Hindlimb muscle (tissue), 1 donor: ENCODE measurements around the gene DUSP7. TPM values are rescaled to one million over a fixed set of nuclear protein-coding genes. Genes with fewer than 3 reads are reported as not detected.
A peak's percentile ranks its signal among the peaks of the same experiment; 100 is the strongest.

Experiments used
- DNase-seq: peaks from one replicate; pipeline ENCODE4 v3.0.0-alpha.2; 2013
- polyA plus RNA-seq: library from polyadenylated mRNA; unstranded; fragments of 120-200 nt; gene quantifications from one replicate; pipeline ENCODE4 v1.2.1, GENCODE V29; 2013; ENCODE audit not compliant: insufficient read length

Gene DUSP7, protein sequence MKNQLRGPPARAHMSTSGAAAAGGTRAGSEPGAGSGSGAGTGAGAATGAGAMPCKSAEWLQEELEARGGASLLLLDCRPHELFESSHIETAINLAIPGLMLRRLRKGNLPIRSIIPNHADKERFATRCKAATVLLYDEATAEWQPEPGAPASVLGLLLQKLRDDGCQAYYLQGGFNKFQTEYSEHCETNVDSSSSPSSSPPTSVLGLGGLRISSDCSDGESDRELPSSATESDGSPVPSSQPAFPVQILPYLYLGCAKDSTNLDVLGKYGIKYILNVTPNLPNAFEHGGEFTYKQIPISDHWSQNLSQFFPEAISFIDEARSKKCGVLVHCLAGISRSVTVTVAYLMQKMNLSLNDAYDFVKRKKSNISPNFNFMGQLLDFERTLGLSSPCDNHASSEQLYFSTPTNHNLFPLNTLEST
- 18.3 TPM for polyA plus RNA-seq

DNA sequence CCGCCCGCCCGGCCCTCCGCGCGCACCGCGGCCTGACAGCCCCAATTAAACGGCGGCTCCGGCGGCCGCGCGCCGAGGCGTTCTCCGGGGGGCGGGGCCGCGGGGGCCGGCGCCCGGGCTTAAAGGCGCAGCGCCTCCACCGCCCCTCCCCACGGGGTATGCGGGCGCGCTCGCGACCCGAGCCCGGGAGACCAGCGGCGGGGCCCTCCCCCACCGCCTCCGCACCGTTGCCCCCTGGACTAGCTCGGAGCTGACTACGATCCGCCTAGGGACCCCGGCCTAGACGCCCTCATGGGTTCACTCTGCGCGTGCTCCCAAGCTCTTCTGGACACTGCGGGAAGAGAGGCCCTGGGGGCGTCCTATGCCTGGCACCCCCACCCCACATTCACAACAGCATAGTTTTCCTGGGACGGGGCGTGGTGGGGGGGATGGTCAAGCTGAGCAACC lies at the start of gene DUSP7:
DUSP7 (minus strand) TSS at position 51 of the 447 bp plus-strand sequence. CDS start 205 bp downstream, outside the sequence.
- DNase-seq = peak; percentile 87

DNA sequence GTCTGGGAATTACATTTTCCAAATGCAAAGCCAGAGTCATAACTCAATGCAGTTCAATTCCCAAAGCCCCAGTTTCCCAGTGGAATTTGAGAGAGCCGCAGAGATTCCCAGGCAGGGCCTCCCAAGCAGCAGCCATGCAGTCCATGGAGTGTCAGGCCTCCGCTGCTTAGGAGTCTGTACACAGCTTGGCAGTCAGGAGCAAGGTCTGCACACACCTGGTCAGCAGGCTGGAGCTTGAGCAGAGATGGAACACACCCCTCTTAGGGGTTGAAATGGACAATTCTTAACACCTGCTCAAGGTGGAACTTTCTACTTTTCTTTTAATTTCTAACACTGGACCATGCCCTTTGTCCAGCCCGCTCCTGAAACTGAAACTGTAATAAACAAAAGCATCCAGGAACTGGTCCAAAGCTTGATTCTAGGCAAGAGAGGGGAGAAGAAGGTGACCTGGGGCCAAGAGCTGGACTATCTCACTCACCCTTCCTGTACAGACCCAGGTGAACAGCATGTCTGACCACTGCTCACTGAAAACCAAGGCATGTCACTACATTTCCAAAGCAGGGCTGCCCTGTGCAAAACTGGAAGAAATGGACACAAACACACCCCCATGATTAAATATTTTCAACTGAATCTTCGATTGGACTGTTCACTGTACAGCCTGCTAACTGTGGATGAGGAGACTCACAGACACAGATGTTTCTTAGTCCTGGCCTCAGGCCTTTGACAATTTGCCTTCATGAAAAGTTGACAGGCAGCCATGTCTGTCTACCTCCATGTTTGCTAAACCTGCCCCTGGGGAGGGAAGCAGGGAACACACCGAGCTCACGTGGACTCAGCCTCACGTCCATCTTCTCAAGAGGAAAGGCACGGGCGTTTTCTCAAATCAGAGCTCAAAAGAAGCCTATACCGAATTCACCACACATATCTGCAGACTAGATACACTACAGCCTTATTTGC lies 48.6 kb upstream of the DUSP7 start:
- DNase-seq = no peak

DNA sequence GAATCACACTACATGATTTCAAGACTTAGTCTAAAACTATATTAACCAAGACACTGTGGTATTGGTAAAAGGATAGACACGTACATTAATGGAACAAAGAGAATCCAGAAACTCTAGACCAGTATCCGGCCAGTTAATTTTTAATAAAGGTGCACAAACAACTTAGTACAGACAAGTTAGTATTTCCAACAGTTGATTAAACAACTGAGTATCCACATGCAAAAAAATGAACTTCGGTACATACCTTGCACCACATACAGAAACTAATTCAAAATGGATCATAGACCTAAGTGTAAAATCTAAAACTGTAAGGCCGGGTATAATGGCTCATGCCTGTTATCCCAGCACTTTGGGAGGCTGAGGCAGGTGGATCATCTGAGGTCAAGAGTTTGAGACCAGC lies 46.6 kb upstream of the DUSP7 start:
- DNase-seq = no peak

DNA sequence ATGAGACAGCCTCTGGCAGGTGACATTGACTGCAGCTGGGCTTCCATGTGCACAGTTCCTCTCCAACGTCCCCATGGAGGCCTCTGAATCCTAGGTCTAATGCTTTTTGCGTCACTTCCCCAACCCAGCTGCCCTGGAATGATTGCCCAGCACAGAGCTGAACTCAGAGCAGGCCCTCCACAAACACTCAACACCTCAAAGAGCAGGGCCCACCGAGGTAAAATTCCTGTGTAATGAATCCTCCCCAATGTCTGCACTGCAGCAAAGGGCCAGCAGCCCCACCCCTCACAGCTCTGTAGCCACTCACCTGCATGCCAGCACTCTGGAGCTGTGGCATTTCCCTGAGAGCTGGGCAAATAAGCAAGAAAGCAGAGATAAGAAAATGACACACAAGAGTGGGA lies 42.6 kb upstream of the DUSP7 start:
- DNase-seq = peak; percentile 73

DNA sequence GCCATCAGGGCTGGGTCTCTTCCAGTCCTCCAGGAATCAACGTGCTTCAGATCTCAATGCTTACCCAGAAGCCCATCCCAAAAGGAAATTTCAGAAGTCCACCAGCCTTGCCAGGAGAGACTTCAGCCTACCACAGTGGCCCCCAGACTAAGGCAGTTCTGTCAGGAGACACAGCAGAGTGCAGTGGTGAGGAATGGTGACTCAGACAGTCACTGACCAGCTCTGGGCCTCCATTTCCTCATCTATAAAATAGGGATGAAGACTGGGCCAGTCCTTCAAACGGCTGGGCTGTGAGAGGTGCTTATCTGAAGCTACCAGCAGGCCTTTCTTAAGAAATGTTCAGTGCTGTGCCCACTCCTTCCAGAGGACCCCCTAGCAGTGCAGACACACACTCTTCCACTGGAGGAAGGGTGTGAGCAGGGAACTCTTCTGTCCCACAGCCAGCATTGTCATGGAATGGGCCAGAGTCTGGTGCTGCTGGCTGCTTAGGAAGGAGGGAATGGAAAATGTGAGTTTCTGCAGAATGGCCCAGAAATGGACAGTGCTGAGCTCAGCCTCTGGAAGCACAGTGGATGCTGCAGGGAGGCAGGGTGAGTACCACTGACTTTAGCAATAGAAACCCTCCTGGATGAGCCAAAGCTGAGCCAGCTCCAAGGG lies 41.6 kb upstream of the DUSP7 start:
- DNase-seq = peak; percentile 75

DNA sequence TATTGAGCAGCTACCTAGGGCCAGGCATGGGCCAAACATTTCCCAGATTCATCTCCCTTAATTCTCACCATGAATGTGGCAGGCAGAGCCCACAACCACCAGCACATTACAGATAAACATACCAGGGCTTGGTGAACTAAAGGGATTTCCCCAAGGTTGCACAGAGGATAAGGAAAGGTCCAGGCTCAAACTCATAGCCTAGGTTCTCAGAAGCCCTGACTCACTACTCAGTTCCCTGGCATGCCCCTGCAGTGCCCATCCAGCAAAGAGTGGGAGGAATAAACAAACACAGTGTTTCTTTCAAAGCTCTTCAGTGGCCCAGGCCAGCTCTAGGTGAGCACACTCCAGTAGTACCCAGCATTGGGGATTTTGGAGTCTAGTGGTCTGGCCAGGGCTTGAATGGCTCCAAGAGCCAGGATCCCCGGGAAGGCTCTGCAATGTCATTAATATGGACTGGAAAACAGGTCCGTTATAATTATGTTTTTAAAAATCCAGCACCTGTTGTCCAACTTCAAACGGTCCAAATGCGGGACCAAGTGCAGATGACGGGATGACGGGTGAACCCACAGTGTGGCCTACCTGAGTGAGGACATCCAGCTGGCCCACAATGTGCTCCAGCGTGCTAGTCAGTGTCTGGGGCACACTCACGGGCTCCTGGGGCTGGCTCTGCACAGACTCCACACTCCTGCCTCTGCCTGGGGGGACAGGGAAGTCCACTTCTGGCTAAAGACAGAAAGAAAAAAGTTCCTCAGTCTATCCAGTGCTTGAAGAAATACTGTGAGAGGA lies 39.8 kb upstream of the DUSP7 start:
- no peak for DNase-seq

DNA sequence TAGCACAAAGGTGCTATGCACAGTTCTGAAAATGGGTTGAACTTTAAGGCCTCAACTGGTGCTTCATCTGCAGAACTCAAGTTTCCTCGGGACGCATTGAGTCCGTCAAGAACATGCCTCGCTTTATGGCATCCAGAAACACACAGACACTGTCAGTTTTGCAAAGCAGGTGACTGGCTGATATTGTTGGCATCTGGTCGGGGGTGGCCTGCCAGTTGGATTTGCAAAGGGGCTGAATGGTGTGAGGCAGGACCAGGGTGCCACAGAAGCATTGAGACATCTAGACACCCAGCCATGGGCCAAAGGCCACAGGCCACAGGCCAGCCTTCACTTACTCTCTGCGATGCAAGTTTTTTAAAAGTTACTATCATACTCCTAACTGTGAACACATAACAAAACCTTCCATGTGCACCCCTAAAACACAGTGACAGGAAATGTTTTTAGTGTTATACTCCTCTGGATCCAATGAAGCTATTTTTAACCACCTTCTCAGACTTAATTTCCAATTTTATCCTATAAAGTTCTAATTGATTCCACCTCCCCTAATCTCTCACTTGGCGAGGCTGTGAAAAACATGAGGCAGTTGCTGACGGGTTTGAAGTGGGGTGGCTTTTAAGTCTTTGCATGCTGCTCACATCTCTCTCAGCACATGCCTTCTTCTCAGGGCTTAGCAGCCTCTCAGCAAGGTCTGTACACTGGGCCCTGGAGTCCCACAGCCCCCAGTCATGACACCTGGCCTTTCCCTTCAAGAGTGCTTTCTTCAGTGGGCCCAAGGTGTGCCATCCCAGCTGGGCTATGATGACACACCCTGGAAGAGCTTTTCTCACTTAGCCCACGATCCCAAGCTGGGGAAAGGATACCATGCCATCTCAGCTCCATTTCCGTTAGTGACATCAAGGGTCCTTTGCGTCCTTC lies 38.5 kb upstream of the DUSP7 start:
- DNase-seq = no peak

DNA sequence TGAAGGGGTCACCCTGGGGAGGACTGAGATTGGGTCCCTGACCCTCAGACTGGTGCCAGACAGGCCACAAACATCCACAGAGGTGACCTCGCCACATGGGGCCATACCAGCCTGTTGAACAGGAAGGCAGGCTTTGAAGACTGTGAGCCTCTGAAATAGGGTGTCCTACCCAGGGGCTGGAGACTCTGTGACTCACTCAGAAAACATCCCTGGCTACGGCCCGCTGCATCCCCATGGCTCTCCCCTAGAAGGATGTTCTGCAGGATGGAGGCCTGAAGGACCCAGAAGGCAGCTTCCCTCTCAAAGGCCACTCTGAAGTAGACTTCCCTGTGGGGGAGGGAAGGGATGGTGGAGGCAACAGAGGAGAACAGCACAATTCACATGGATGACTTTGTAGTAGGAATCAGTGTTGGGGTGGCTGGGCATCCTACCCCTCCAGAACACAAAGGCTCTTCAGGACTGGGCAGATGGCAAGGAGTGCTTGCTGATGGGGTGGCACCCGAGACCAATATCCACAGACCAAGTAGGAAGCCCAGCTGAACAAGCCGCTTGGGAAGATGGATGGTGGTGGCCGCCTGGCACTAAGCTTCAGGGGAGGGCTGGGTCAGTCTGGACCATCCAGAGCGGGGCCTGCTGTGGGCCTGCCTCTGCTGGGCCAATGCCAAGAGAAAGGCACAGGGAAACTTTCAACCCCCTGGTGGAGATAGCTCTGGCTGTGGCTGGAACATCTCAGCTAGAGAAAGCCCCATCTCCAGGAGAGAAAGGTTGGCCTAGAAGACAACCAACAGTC lies 37.6 kb upstream of the DUSP7 start:
- DNase-seq = no peak

DNA sequence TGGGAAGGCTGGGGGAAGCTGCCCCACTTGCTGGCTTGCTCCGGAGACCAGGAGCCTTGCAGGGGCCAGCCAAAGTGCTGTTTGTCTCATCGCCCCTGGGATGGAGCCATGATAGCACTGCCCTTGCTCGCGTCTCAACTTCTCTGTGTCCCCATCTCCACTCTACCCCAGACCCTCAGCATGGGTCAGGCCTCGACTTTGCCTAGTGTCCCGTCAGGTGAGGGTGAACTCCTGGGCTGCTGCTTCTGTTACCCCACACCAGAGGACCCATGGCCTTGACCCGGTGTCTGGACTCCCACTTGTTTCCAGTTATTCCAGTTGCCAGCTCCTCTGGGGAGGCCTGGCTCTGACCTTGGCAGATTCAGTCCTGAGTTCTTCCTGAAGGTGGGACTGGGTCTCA lies 36.5 kb upstream of the DUSP7 start:
- DNase-seq = no peak

DNA sequence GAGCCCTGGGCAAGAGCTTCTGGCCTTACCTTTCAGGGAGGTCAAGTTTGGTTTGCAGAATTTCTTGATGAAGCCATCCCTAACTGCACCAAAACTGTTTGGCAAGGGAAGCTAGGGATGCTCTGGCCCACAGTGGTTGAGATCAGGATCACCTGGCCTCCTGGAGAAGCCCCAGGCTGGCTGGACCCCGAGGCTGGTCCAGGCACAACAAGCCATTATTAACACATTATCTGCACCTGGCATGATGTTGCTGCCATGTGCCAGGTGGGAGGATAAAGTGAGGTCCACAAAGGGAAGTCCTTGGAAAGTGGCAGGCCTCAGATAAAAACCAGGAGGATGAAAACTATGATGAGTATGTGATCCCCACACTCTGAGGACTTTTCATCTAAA lies 35.9 kb upstream of the DUSP7 start:
- no peak for DNase-seq

DNA sequence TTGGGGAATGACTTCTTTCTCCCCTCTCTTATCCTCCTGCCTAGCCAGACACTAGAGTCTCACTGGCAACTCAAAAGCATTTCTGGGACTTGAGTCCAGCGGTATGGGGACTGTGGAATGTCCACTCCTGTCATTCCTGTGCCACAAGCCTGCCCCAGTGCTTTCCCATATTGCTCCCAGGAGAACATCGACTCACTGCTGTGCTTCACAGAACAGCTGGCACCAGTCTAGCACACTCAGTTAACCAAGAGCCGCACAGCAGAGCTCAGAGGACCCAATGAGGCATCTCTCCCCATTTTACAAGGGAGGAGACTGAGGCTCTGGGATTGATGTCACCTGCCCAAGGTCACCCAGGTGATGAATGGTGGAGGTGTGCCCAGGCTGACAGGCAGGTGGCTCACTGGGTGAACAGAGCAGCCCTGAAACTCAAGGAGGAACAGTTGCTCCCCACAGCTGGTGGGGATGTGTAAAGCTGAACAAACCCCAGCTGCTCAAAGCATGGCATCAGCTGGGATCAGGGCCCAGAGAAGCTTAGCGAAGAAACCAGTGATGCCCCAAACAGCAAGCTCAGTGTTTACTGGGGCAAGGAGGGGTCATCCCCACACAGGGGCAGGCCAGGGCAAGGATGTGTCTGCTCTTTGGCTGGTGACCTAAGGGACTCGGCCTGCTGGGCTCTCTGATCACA lies 35.4 kb upstream of the DUSP7 start:
- DNase-seq = no peak

DNA sequence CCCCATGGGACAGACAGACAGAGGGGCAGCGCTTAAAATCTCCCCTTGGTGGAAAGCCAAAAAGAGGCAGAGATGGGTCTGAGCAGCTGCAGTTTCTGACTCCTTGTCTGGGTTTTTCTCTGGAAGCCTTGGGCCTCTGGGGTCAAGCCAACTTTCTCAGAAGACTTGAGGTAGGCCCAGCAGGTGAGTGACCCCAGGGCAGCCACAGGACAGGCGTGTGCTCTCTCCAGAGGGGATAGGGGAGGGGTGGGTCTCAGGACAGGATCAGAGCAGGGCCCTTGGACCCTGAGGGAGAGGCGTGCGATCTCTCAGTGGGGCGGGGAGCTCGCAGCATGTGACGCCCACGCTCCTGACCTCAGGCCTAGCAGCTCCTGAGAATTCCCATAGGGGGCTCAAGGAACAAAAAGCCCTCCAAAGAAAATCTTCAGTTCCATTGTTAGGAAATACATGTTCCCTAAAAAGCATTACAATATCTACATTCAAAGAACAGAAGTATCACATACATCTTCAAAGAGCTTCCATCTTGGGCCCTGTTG lies 34.6 kb upstream of the DUSP7 start:
- DNase-seq = no peak

DNA sequence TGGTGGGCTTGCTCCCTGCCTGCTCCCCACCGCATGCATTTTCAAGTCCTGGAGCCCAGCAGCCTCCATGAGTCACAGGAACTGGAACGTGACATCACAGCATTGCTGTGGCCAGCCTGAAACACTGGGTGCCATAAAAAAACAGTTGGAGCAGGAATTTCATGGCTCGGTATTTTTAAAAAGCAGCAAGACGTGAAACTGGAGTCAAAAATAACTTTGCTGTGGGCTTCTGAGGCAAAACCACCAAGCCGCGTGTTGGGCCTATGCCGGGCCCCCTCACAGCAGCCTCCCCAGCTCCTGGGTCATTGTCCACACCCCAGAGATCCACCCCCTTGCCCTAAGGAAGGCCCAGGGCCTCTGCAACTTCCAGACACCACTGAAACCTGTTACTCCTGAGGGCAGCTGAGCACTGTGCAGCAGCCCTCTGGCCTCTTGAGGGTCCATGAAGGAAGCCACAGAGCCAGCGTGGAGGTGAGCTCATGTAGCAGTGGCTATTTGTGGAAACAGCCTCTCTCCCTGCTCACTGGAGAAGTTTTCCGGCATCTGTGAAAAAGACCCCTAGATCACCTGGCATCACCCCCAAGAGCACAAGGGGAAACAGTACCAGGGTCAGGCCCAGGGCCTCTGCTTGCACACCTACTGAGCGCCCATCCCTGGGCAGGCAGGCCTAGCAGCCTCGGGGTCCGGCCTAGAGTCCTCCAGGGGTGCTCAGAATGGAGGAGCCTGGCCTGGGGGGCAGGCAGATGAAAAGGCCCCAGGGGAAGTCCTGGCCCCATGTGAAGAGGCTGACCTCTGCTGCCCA lies 34.0 kb upstream of the DUSP7 start:
- peak; percentile 75 for DNase-seq

DNA sequence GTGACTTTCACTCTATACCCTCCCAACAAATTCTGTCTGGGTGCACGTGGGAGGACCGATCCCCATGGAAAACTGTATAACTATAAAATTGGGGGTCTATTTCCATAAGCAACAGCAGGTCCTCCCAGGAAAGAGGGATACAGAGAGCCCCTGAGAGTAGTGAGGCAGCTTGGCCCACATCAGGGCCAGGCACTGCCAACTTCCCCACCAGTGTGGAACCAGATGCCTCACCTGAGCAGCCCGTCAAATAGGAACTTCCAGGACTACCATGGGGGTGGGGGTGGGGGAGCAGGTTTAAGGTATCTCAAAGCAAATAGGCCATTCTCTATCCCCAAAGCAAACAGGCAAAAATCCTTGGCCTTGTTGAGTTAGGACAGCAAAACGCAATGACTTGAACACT lies 33.3 kb upstream of the DUSP7 start:
- DNase-seq = no peak

DNA sequence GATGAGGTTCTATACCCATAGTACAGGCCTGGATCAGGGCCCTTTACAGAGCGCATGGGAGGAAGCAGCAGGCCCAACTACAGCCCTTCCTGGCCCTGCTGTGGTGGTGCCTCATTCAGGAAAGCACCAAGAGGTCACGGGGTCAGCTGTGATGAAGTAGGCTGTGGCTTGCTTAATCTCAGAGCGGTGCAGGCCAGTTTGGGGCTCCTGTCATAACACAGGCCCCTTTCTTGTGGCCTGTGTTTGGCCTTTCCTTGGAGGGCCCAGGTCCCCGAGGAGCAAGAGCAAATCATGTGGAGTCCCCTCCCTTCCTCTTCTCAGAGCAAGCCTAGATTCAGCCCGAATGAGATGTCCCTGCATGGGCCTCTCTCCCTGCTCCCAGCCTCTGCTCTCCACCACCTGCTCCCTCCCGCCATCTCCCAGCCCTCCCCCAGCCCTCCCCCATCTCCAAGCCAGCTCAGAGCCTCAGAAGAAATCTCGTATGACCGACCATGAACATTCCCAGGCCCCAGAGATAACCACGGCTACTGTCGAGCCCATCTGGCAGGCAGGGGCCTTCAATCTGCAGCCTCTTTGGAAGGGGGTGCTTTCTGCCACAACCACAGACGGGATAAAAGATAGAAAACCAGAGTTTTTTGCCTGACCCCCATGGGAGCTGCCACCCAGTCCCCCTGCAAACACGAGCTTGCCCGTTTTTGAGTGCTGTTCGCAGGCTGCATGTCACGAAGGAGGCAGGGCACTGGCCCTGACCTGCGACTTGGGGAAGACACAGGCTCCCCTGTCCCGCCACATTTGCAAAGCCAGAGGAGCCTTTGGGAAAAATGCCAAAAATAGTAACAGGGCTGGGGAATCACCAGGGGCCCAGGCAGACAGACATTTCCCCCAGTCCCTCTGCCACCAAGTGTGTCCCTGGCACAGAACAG lies 32.3 kb upstream of the DUSP7 start:
- peak; percentile 49 for DNase-seq

DNA sequence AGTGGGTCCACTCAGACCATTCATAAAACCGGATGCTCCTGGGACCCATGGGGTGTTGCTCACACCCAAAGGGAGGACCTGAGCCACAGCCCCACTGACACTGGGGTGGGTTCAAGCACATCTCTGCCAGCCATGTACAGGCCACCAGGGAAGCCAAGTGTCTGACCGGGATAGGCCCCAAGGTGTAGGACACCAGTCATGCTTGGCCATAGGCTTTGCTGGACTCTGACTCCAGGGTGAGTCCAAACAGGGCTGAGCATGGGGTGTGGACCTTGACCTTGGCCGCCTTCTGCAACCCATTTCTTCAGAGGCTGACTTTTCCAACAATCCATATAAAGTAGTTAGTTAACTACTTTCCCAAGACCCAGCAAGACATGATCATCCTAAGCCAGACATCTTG lies 31.4 kb upstream of the DUSP7 start:
- no peak for DNase-seq
